CD4-positive, alpha-beta T cell treated with Interleukin-6 for 4 hours (primary cell): ENCODE data around the gene OR56B1.

Experiments used
- DNase-seq: peaks from one replicate; pipeline ENCODE4 v3.0.0-alpha.2; 2020; ENCODE audit warnings: mixed read lengths

Gene OR56B1

GRCh38 chr11:5737091-5737490 is 843 bp downstream of the OR56B1 start:
- no peak for DNase-seq

GRCh38 chr11:5737670-5738392 is 1.6 kb downstream of the OR56B1 start:
- DNase-seq: no peak

GRCh38 chr11:5738431-5738830 is 2.2 kb downstream of the OR56B1 start:
- DNase-seq: no peak

- DNase-seq: no peak
Observed at GRCh38 chr11:5746614-5747013, 10.4 kb downstream of the OR56B1 start.

GRCh38 chr11:5749836-5750235 is 13.6 kb downstream of the OR56B1 start:
- no peak for DNase-seq

GRCh38 chr11:5753943-5754342 is 17.7 kb downstream of the OR56B1 start, which contains the start of gene OR52N4:
Gene OR52N4, plus strand, starts transcription at chr11:5754243. Its CDS starts 498 bp downstream, at chr11:5754741.
- no peak for DNase-seq

- no peak for DNase-seq
Observed at GRCh38 chr11:5767056-5767455, 30.8 kb downstream of the OR56B1 start.

- no peak for DNase-seq
Observed at GRCh38 chr11:5783255-5783654, 47.0 kb downstream of the OR56B1 start, which contains the start of gene OR52N5. Gene OR52N5, minus strand, starts transcription at chr11:5783355. Its CDS starts 4,721 bp downstream, at chr11:5778634.
